ENCODE results near the gene ZG16.
"Not testable (repeated sequence)": the region's sequence is repeated elsewhere in the genome, so short reads cannot be mapped to it uniquely, and the experiment has no call there.

Gene ZG16

DNA sequence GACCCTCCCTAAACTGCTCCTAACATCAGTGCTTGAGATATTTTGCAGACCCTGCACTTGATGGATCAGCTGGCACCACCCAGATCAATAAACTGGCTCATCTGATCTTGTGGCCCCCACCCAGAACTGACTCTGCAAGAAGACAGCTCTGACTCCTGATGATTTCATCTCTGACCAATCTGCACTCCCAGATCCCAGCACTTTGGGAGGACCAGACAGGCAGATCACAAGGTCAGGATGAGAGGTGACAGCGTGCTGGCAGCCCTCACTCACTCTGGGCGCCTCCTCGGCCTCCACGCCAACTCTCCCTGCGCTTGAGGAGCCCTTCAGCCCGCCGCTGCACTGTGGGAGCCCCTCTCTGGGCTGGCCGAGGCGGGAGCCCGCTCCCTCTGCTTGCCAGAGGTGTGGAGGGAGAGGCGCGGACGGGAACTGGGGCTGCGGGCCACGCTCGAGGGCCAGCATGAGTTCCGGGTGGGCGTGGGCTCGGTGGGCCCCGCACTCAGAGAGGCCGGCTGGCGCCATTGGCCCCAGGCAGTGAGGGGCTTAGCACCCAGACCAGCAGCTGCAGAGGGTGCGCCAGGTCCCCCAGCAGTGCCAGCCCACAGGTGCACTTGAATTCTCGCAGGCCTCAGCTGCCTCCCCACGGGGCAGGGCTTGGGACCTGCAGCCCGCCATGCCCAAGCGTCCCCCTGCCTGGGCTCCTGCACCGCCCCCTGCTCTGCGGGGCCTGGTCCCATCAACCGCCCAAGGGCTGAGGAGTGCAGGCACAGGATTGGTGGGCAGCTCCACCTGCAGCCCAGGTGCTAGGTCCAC is 29.9 kb upstream of the ZG16 start:
- peaks cover 10% of the 10 kb centered on the region for H3K9me3 ChIP-seq (ENCODE audit: severe bottlenecking)
- TF ChIP-seq, protein P1, sequence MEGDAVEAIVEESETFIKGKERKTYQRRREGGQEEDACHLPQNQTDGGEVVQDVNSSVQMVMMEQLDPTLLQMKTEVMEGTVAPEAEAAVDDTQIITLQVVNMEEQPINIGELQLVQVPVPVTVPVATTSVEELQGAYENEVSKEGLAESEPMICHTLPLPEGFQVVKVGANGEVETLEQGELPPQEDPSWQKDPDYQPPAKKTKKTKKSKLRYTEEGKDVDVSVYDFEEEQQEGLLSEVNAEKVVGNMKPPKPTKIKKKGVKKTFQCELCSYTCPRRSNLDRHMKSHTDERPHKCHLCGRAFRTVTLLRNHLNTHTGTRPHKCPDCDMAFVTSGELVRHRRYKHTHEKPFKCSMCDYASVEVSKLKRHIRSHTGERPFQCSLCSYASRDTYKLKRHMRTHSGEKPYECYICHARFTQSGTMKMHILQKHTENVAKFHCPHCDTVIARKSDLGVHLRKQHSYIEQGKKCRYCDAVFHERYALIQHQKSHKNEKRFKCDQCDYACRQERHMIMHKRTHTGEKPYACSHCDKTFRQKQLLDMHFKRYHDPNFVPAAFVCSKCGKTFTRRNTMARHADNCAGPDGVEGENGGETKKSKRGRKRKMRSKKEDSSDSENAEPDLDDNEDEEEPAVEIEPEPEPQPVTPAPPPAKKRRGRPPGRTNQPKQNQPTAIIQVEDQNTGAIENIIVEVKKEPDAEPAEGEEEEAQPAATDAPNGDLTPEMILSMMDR (IDR thresholded peaks at IDR 0.05; ENCODE audit: low read depth, low read length): no peak
- no peaks in the 10 kb centered on the region for H3K27me3 ChIP-seq (ENCODE audit: insufficient read depth, low read depth, severe bottlenecking)
- no peak overlapping the region for H3K4me3 ChIP-seq (ENCODE audit: low read depth, low read length)
- no peaks in the 10 kb centered on the region for H3K36me3 ChIP-seq
- H3K27ac ChIP-seq: no peak overlapping the region
- DNase-seq: no peak

- not testable (repeated sequence) for H3K36me3 ChIP-seq; H3K9me3 ChIP-seq (ENCODE audit: severe bottlenecking); DNase-seq; H3K4me3 ChIP-seq (ENCODE audit: low read depth, low read length); H3K27me3 ChIP-seq (ENCODE audit: insufficient read depth, low read depth, severe bottlenecking); H3K27ac ChIP-seq
Measured at GRCh38 chr16:29748760-29749149, 29.3 kb upstream of the ZG16 start.

GRCh38 chr16:29753516-29753915 is 24.5 kb upstream of the ZG16 start:
- Histone ChIP-seq H3K4me3 (ENCODE audit: low read depth, low read length) (no peak overlapping the region), H3K9me3 (ENCODE audit: severe bottlenecking) (peaks cover 3% of the 10 kb centered on the region), H3K27me3 (ENCODE audit: insufficient read depth, low read depth, severe bottlenecking) (no peaks in the 10 kb centered on the region), H3K27ac (no peak overlapping the region), H3K36me3 (no peaks in the 10 kb centered on the region)
- TF ChIP-seq, protein P1 (IDR thresholded peaks at IDR 0.05; ENCODE audit: low read depth, low read length): no peak
- no peak for DNase-seq

GRCh38 chr16:29756654-29757053 is 21.4 kb upstream of the ZG16 start:
- H3K27me3 ChIP-seq (ENCODE audit: insufficient read depth, low read depth, severe bottlenecking): no peaks in the 10 kb centered on the region
- H3K36me3 ChIP-seq: no peaks in the 10 kb centered on the region
- DNase-seq: no peak
- TF ChIP-seq, protein P1 (IDR thresholded peaks at IDR 0.05; ENCODE audit: low read depth, low read length): no peak
- no peak overlapping the region for H3K27ac ChIP-seq
- H3K9me3 ChIP-seq (ENCODE audit: severe bottlenecking): no peaks in the 10 kb centered on the region
- no peak overlapping the region for H3K4me3 ChIP-seq (ENCODE audit: low read depth, low read length)

GRCh38 chr16:29757086-29757485 is 21.0 kb upstream of the ZG16 start:
- DNase-seq: peak; percentile 58
- H3K9me3 ChIP-seq (ENCODE audit: severe bottlenecking); H3K27ac ChIP-seq; H3K27me3 ChIP-seq (ENCODE audit: insufficient read depth, low read depth, severe bottlenecking); H3K36me3 ChIP-seq; H3K4me3 ChIP-seq (ENCODE audit: low read depth, low read length): not testable (repeated sequence)

DNA sequence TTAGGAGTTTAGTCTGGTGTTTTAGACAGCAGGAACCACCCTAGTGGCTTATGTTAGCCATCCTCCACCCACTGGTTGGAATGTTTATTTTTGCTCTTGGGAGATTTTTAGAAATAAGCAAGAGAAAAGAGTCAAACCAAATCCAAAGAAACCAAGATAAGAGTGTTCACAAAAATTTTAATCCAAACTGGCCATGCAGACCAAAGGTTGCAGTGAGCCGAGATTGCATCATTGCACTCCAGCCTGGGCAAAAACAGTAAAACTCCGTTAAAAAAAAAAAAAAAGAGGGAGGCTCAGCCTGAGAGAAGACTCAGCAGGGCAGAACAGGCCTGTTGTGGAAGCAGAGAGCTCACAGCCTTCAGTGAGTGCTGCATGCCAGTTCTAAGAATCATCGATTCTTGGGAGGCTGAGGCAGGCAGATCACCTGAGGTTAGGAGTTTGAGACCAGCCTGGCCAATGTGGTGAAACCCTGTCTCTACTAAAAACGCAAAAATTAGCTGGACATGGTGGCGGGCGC is 20.0 kb upstream of the ZG16 start:
- no peak overlapping the region for H3K27ac ChIP-seq
- H3K36me3 ChIP-seq: no peaks in the 10 kb centered on the region

More for the DNA sequence above, 20.0 kb upstream of the ZG16 start:
- Histone ChIP-seq H3K27me3 (ENCODE audit: insufficient read depth, low read depth, severe bottlenecking) (no peaks in the 10 kb centered on the region), H3K9me3 (ENCODE audit: severe bottlenecking) (no peaks in the 10 kb centered on the region), H3K4me3 (ENCODE audit: low read depth, low read length) (no peak overlapping the region)
- TF ChIP-seq, protein P1 (IDR thresholded peaks at IDR 0.05; ENCODE audit: low read depth, low read length): no peak
- DNase-seq: no peak

Measured in WERI-Rb-1 (cell line).